ENCODE data around the gene ZNF385B. TPM values are rescaled to one million over a fixed set of nuclear protein-coding genes. Genes with fewer than 3 reads are reported as not detected.

Gene ZNF385B
- total RNA-seq, 2 experiments from 2014 or later = not detected

DNA sequence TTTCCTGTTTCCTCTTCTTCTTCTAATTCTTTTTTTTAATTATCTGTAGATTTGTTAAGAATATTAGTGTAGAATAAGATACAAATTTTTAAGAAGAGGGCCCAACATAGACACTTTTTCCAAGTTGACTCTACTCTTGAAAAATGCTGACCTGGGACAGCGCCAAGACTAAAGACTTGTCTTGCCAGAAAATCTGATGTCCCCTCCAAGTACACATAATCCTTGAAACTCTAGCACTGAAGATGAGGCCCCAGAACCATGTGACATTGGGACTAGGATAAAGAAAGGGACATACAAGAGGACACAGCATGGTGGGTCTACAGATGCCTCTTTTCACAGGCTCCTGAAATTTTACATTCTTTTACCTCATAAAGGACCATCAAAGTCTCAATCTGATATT is 325.2 kb downstream of the ZNF385B start:
- Mint-ChIP-seq H3K4me1 (ENCODE audit: low read depth) (no peaks in the 10 kb centered on the region), H3K9me3 (ENCODE audit: insufficient read depth) (peaks cover 4% of the 10 kb centered on the region), H3K27ac (no peak overlapping the region), H3K4me3 (no peak overlapping the region), H3K36me3 (ENCODE audit: low read depth) (no peaks in the 10 kb centered on the region), H3K27me3 (ENCODE audit: low read depth) (no peaks in the 10 kb centered on the region)
- DNase-seq (no peak), ATAC-seq (no peak)
- ChIA-PET CTCF (no interaction called here), POLR2A (no interaction called here)

DNA sequence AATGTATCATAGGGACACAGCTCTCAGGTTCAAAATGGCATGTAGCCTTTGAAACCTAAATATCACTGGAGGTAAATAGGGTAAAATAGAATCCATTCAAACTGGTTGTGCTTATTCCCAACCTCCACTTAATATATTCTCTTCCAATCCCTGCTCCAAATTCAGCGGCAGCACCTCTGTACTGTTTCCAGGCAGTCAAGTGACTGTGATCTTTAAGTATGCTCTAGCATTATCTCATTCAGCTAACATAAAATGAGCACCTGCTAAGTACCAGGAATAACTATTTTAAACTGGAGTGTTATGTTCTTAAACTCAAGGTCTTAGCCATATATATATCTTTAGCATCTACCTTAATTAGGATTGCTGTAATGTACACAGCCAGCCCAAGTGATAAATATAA is 327.5 kb downstream of the ZNF385B start:
- no peak overlapping the region for H3K4me3 Mint-ChIP-seq
- H3K9me3 Mint-ChIP-seq (ENCODE audit: insufficient read depth) = peaks cover 4% of the 10 kb centered on the region
- no peaks in the 10 kb centered on the region for H3K4me1 Mint-ChIP-seq (ENCODE audit: low read depth)
- POLR2A ChIA-PET = no interaction called here
- DNase-seq (no peak), ATAC-seq (no peak)
- H3K27ac Mint-ChIP-seq = no peak overlapping the region
- CTCF ChIA-PET = no interaction called here
- H3K36me3 Mint-ChIP-seq (ENCODE audit: low read depth) = no peaks in the 10 kb centered on the region
- H3K27me3 Mint-ChIP-seq (ENCODE audit: low read depth) = no peaks in the 10 kb centered on the region

DNA sequence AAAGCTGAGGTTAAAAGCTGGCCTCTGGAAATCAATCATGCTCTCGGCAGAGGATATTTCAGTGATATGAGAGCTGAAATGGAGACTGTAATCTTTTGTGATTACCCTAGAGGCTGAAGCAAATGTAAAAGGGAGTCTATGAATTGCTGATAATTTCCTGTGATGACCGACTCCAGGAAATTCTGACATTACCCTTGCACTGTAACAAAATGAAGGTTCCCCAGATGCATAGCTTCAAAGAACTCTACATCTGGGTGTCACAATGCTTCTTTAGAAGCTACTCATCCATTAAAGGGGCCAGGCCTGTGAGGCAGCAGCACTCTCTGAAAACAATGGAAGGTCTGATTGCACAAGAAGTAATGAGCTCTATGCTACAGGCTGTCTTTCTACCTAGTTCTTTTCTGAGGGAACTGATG is 328.5 kb downstream of the ZNF385B start:
- Mint-ChIP-seq H3K4me3 (no peak overlapping the region), H3K27me3 (ENCODE audit: low read depth) (no peaks in the 10 kb centered on the region), H3K27ac (no peak overlapping the region), H3K36me3 (ENCODE audit: low read depth) (no peaks in the 10 kb centered on the region), H3K9me3 (ENCODE audit: insufficient read depth) (peaks cover 4% of the 10 kb centered on the region), H3K4me1 (ENCODE audit: low read depth) (no peaks in the 10 kb centered on the region)
- DNase-seq (no peak), ATAC-seq (no peak)
- ChIA-PET POLR2A (no interaction called here), CTCF (no interaction called here)

DNA sequence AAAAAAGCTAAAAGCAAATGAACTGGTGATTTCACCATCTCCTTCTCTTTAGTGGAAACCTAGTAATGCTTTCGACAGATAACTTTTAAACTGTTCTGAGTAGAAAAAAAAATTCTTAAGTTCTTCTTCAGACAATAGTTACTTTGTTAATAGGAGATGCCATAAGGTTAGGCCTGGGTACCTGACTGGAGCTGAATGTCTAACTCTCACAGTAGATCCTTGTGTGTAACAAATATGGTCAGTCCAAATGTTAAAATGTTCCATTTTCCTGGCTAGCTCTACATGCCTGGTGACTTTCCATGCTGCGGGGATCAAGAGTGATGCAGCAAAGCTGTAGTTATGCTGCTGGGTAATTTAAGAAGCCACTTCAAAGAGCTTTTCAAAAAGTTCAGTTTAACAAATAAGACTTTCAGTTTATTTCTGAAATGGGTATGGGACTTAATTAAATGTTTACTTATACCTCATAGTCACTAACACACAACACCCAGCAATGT is 332.8 kb downstream of the ZNF385B start:
- CTCF ChIA-PET = no interaction called here
- H3K27me3 Mint-ChIP-seq (ENCODE audit: low read depth) = no peaks in the 10 kb centered on the region
- H3K27ac Mint-ChIP-seq = no peak overlapping the region
- H3K4me1 Mint-ChIP-seq (ENCODE audit: low read depth) = no peaks in the 10 kb centered on the region
- H3K9me3 Mint-ChIP-seq (ENCODE audit: insufficient read depth) = no peaks in the 10 kb centered on the region
- POLR2A ChIA-PET = no interaction called here
- no peaks in the 10 kb centered on the region for H3K36me3 Mint-ChIP-seq (ENCODE audit: low read depth)
- DNase-seq (no peak), ATAC-seq (no peak)
- no peak overlapping the region for H3K4me3 Mint-ChIP-seq

DNA sequence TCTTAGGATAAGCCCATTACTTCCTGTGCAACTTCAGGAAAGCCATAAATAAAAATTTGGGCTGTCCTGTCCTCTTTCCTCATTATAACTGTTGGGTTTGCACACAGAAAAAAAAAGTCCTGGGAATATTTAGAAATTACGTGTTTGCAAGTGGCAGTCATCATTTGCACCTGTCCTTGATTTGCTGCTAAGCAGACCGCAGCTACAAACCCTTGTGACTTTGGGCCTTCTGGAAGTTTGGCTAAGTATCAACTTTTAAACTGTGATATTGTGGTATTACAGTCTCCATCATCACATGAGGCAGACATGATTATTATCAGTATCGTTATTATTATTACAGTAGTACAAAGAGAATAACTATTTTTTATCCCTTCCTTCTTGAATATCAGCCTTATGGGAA is 336.1 kb downstream of the ZNF385B start:
- H3K4me1 Mint-ChIP-seq (ENCODE audit: low read depth) = no peaks in the 10 kb centered on the region
- no peaks in the 10 kb centered on the region for H3K27me3 Mint-ChIP-seq (ENCODE audit: low read depth)
- ChIA-PET POLR2A (no interaction called here), CTCF (no interaction called here)
- no peaks in the 10 kb centered on the region for H3K9me3 Mint-ChIP-seq (ENCODE audit: insufficient read depth)
- H3K36me3 Mint-ChIP-seq (ENCODE audit: low read depth) = no peaks in the 10 kb centered on the region
- no peak for ATAC-seq
- DNase-seq = no peak
- H3K27ac Mint-ChIP-seq = no peak overlapping the region
- no peak overlapping the region for H3K4me3 Mint-ChIP-seq

DNA sequence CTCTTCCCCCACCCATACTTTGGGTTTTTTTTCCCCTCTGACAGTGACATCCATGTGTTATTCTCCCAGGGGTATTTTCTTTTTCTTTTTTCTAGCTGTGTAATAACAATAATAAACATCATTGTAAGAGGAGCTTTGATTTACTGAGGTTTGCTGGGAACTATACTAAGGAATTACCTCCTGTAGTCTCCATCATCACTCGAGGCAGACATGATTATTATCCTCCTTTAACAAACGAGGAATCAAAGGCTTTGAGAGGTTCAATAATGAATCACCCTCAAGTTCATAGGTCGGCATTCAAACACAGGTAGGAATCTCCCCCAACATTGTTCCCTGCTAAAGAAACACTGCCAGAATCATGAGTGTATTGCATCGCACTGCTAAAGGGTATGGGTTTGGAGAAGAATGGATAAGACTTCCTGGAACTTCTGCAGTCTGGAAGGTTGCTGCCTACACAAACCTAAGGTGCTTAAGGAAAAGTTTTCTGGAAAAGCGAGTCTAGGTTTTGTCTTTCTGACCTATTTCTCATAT is 336.5 kb downstream of the ZNF385B start:
- Mint-ChIP-seq H3K27ac (no peak overlapping the region), H3K27me3 (ENCODE audit: low read depth) (no peaks in the 10 kb centered on the region), H3K36me3 (ENCODE audit: low read depth) (no peaks in the 10 kb centered on the region), H3K9me3 (ENCODE audit: insufficient read depth) (no peaks in the 10 kb centered on the region), H3K4me1 (ENCODE audit: low read depth) (no peaks in the 10 kb centered on the region), H3K4me3 (no peak overlapping the region)
- ChIA-PET POLR2A (no interaction called here), CTCF (no interaction called here)
- ATAC-seq (no peak), DNase-seq (no peak)

DNA sequence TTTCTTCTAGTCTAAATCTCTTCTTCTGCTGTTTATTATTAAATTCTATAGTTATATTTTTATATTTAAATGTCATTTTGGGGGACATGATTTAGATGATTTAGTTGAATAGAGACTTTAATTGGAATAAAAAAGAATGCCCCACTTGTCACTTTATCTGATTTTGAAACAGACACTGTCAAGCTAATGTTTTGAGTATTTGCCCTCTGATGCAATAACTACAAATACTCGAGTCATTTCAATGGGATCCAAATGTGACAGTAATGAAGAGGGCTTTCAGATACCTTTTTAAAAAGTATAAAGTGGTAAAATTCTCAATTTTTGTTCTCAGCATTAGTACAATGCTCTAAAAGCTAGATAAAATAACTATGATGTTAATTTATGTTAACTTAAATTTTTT is 339.5 kb downstream of the ZNF385B start:
- no peaks in the 10 kb centered on the region for H3K36me3 Mint-ChIP-seq (ENCODE audit: low read depth)
- CTCF ChIA-PET = no interaction called here
- H3K4me3 Mint-ChIP-seq = no peak overlapping the region
- no peaks in the 10 kb centered on the region for H3K27me3 Mint-ChIP-seq (ENCODE audit: low read depth)
- no peaks in the 10 kb centered on the region for H3K9me3 Mint-ChIP-seq (ENCODE audit: insufficient read depth)
- ATAC-seq (no peak), DNase-seq (no peak)
- H3K27ac Mint-ChIP-seq = no peak overlapping the region
- no peaks in the 10 kb centered on the region for H3K4me1 Mint-ChIP-seq (ENCODE audit: low read depth)
- POLR2A ChIA-PET = interaction anchor here (0.6 kb wide), 1 partner anchor 87 kb away, joined by 3 read pairs; no protein-coding TSS in a partner anchor

DNA sequence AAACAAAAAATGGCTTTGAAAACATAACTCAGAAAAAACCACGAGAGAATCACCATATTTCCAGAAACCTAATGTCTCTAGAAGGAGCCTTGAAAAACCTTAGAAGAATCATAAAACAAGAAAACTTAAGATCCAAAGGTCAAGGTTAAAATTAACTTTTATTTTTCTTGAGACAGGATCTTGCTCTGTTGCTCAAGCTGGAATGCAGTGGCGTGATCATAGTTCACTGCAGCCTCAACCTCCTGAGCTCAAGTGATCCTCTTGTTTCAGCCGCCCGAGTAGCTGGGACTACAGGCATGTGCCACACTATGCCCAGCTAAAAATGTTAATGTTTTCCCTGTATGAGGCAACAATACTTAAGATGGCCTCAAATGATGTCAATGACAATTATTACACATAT is 342.6 kb downstream of the ZNF385B start:
- no peaks in the 10 kb centered on the region for H3K27me3 Mint-ChIP-seq (ENCODE audit: low read depth)
- POLR2A ChIA-PET = no interaction called here

DNA sequence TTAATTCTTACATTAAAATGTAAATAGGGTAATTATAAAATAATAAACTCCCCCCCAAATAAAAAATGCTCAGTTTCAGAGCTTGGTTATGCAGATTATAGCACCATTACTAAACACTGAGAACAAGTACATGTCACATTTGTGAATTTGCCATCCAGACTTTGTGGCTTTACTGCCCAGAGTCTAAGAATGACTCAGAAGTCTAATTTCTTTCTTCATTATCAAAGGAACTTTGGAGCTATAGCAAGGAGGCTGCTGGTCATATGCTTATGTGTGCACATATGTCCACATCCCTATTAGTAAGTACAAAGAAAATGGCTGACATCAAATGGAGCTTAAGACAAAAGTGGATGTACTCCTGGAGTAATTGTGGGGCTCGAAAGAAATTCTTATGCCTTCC is 348.2 kb downstream of the ZNF385B start:
- Mint-ChIP-seq H3K27me3 (ENCODE audit: low read depth) (no peaks in the 10 kb centered on the region), H3K4me1 (ENCODE audit: low read depth) (no peaks in the 10 kb centered on the region), H3K36me3 (ENCODE audit: low read depth) (no peaks in the 10 kb centered on the region), H3K27ac (no peak overlapping the region), H3K4me3 (no peak overlapping the region), H3K9me3 (ENCODE audit: insufficient read depth) (no peaks in the 10 kb centered on the region)
- POLR2A ChIA-PET = no interaction called here
- no peak for ATAC-seq
- CTCF ChIA-PET = no interaction called here
- no peak for DNase-seq

More for the DNA sequence above, 342.6 kb downstream of the ZNF385B start:
- DNase-seq (no peak), ATAC-seq (no peak)
- Mint-ChIP-seq H3K4me1 (ENCODE audit: low read depth) (no peaks in the 10 kb centered on the region), H3K9me3 (ENCODE audit: insufficient read depth) (no peaks in the 10 kb centered on the region), H3K4me3 (no peak overlapping the region), H3K36me3 (ENCODE audit: low read depth) (no peaks in the 10 kb centered on the region), H3K27ac (no peak overlapping the region)
- CTCF ChIA-PET = no interaction called here

DNA sequence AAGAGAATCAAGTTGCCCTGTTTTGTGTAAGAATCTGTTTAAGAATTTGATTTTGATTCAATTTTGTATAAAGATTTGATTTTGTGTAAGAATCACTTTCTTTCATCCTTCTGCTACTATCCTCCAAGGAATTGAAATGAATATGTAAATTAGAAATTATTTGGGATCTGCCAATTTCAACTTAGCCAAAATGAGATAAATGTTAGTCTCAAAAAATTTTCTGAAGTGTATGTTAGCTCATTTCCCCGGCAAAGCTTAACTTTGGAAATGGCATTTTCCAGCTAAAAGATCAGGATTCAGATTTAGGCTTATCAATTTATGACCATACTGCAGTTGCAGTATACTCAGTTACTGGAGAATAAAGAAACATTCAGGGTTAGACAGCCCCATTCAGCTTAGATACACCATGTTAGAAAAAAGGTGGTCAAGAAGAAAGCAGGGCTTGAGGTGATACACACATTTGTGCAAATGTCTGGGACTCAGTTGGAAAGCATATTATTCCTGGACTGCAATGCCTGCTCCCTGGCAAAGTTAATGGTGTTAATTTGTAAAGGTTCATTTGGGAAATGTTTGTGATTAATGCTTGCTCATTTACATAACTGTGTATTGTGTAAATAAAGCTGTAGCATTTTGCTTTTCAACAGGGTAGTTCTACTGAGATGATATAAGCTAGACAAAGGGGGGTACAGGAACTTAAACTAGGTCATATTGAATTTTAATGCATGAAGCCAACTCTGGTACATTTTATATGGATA is 349.0 kb downstream of the ZNF385B start:
- DNase-seq (no peak), ATAC-seq (no peak)
- Mint-ChIP-seq H3K36me3 (ENCODE audit: low read depth) (no peaks in the 10 kb centered on the region), H3K9me3 (ENCODE audit: insufficient read depth) (no peaks in the 10 kb centered on the region), H3K27me3 (ENCODE audit: low read depth) (no peaks in the 10 kb centered on the region), H3K4me3 (no peak overlapping the region), H3K4me1 (ENCODE audit: low read depth) (no peaks in the 10 kb centered on the region), H3K27ac (no peak overlapping the region)
- POLR2A ChIA-PET = no interaction called here
- CTCF ChIA-PET = no interaction called here

DNA sequence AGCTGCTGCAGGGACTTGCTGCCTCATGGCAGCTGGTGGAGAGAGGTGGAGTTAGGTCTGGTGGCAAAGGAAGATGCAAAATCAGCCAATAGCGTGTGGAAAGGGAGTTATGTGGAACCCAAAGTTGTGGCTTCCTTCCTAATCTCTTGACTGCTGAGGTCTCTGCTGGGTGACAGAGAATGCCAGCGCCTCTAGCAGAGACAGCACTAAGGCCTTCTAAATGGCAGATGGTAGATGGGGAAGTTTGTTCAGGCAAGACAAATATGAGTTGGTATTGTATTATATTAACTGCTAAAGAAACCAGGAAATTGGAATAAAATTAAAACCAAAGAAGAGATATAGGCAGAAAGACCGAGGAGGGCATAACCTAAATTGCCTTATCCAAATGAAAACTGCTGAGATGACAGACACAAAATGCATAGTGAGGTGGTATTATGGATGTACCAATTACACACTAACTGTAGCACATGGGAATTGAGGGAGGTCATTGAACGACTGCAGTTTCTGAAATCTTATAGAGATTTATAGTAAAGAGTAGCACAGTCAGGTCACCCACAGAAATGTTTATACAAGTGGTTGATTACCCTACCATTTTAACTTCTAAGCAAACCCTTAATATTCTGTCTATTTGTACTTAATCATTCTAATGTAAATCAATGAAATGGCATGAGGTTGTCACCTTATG is 350.2 kb downstream of the ZNF385B start:
- H3K36me3 Mint-ChIP-seq (ENCODE audit: low read depth) = no peaks in the 10 kb centered on the region
- no peak overlapping the region for H3K27ac Mint-ChIP-seq
- no peaks in the 10 kb centered on the region for H3K4me1 Mint-ChIP-seq (ENCODE audit: low read depth)
- no peaks in the 10 kb centered on the region for H3K9me3 Mint-ChIP-seq (ENCODE audit: insufficient read depth)
- H3K4me3 Mint-ChIP-seq = no peak overlapping the region
- ATAC-seq = no peak
- POLR2A ChIA-PET = no interaction called here
- no peak for DNase-seq
- CTCF ChIA-PET = no interaction called here
- no peaks in the 10 kb centered on the region for H3K27me3 Mint-ChIP-seq (ENCODE audit: low read depth)

DNA sequence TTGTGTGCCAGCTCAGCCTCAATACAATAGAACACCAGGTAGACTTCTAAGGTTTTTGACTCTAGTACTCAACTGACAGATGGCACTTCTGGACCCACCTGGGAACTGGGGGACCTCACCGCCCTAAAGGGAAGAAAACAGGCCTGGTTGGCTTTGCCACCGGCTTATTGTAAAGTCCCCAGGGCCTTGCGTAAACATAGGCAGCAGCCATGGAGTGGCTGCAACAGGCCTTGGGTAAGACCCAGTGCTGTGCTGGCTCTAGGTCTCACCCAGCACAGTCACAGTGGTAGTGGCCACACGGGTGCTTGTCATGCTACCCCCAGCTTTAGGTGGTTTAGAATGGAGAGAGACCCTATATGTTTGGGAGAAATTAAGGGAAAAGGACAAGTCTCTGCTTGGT is 366.1 kb downstream of the ZNF385B start:
- ATAC-seq = no peak
- H3K4me1 Mint-ChIP-seq (ENCODE audit: low read depth) = no peaks in the 10 kb centered on the region
- no peak for DNase-seq
- H3K4me3 Mint-ChIP-seq = no peak overlapping the region
- POLR2A ChIA-PET = no interaction called here
- no peaks in the 10 kb centered on the region for H3K9me3 Mint-ChIP-seq (ENCODE audit: insufficient read depth)
- H3K27ac Mint-ChIP-seq = no peak overlapping the region
- no peaks in the 10 kb centered on the region for H3K36me3 Mint-ChIP-seq (ENCODE audit: low read depth)
- no peaks in the 10 kb centered on the region for H3K27me3 Mint-ChIP-seq (ENCODE audit: low read depth)
- CTCF ChIA-PET = no interaction called here
